Liver (tissue), 9 donors: Measurements from ENCODE around the gene LPO. TPM values are rescaled to one million over a fixed set of nuclear protein-coding genes. Genes with fewer than 3 reads are reported as not detected.

Experiments
- DNase-seq: peaks from one replicate; pipeline ENCODE4 v3.0.0-alpha.2; 2017; ENCODE audit warnings: low spot score
- H3K27ac ChIP-seq, 2 donors: one replicate each; pipeline ENCODE4 v1.7.0; 2013; ENCODE audit warnings: inconsistent platforms in 2 of 2, low read length in 2 of 2, control low read depth in 1 of 2, low read depth in 1 of 2, mild to moderate bottlenecking in 1 of 2
- H3K27me3 ChIP-seq, 4 donors: one replicate each; pipeline versions ENCODE4 v1.6.1 to v1.7.0; 2013; ENCODE audit warnings: low read length in 3 of 4, inconsistent platforms in 1 of 4, mild to moderate bottlenecking in 1 of 4, moderate library complexity in 1 of 4; ENCODE audit not compliant: control insufficient read depth in 4 of 4, insufficient read depth in 4 of 4
- H3K36me3 ChIP-seq, 4 donors: one replicate each; pipeline versions ENCODE4 v1.6.1 to v1.7.0; 2013; ENCODE audit warnings: low read length in 3 of 4, mild to moderate bottlenecking in 3 of 4, low read depth in 1 of 4, moderate library complexity in 1 of 4; ENCODE audit not compliant: control insufficient read depth in 4 of 4, insufficient read depth in 3 of 4
- H3K4me1 ChIP-seq, 4 donors: one replicate each; pipeline versions ENCODE4 v1.6.1 to v1.7.0; 2013; ENCODE audit warnings: low read length in 3 of 4, mild to moderate bottlenecking in 3 of 4, moderate library complexity in 1 of 4; ENCODE audit not compliant: control insufficient read depth in 4 of 4, insufficient read depth in 4 of 4
- H3K4me3 ChIP-seq, 3 donors: one replicate each; pipeline versions ENCODE4 v1.6.1 to v1.7.0; 2013; ENCODE audit warnings: low read length in 3 of 3, control low read depth in 1 of 3, low read depth in 1 of 3, mild to moderate bottlenecking in 1 of 3
- H3K9ac ChIP-seq, 2 donors: one replicate each; pipeline ENCODE4 v1.7.0; 2013; ENCODE audit warnings: low read length in 2 of 2, mild to moderate bottlenecking in 2 of 2, moderate library complexity in 2 of 2, control low read depth in 1 of 2, low read depth in 1 of 2
- H3K9me3 ChIP-seq, 4 donors: one replicate each; pipeline versions ENCODE4 v1.6.1 to v1.7.0; 2013; ENCODE audit warnings: low read length in 3 of 4; ENCODE audit not compliant: control insufficient read depth in 4 of 4
- ATF3 ChIP-seq: IDR thresholded peaks from 2 replicates; pipeline ENCODE4 v1.6.1; 2016; ENCODE audit warnings: antibody characterized with exemption
- CTCF ChIP-seq: fragments of 150-350 bp; IDR thresholded peaks from 2 replicates; pipeline ENCODE4 v1.5.1; 2017; ENCODE audit warnings: improper control_type of control experiment, low read depth, low read length; ENCODE audit not compliant: missing input control
- EGR1 ChIP-seq, 2 donors: IDR thresholded peaks; 2 replicates each; pipeline ENCODE4 v1.6.1; 2016 to 2018; ENCODE audit warnings: antibody characterized with exemption in 2 of 2, low read depth in 2 of 2
- FOXA1 ChIP-seq: IDR thresholded peaks from 2 replicates; pipeline ENCODE4 v1.6.1; 2016; ENCODE audit warnings: antibody characterized with exemption
- FOXA2 ChIP-seq: IDR thresholded peaks from 2 replicates; pipeline ENCODE4 v1.6.1; 2016; ENCODE audit warnings: antibody characterized with exemption
- GABPA ChIP-seq, 2 donors: IDR thresholded peaks in 1 of 2; conservative IDR thresholded peaks in 1 of 2; 2 replicates each; pipeline ENCODE4 v1.6.1; 2016; ENCODE audit warnings: antibody characterized with exemption in 2 of 2, mild to moderate bottlenecking in 1 of 2, moderate library complexity in 1 of 2
- HNF4A ChIP-seq, 2 donors: conservative IDR thresholded peaks; 2 replicates each; pipeline ENCODE4 v1.6.1; 2016; ENCODE audit warnings: antibody characterized with exemption in 2 of 2, mild to moderate bottlenecking in 2 of 2
- HNF4G ChIP-seq: IDR thresholded peaks from 2 replicates; pipeline ENCODE4 v1.6.1; 2016; ENCODE audit warnings: antibody characterized with exemption
- JUND ChIP-seq, 2 donors: IDR thresholded peaks; 2 replicates each; pipeline ENCODE4 v1.6.1; 2016; ENCODE audit warnings: antibody characterized with exemption in 2 of 2
- NR2F2 ChIP-seq: IDR thresholded peaks from 2 replicates; pipeline ENCODE4 v1.6.1; 2016; ENCODE audit warnings: antibody characterized with exemption
- RAD21 ChIP-seq, 2 donors: IDR thresholded peaks; 2 replicates each; pipeline ENCODE4 v1.6.1; 2016; ENCODE audit warnings: antibody characterized with exemption in 2 of 2, mild to moderate bottlenecking in 2 of 2
- RXRA ChIP-seq, 2 donors: IDR thresholded peaks; 2 replicates each; pipeline ENCODE4 v1.6.1; 2017 to 2018; ENCODE audit warnings: antibody characterized with exemption in 2 of 2, mild to moderate bottlenecking in 1 of 2
- SP1 ChIP-seq: IDR thresholded peaks from 2 replicates; pipeline ENCODE4 v1.6.1; 2018; ENCODE audit warnings: antibody characterized with exemption, mild to moderate bottlenecking
- TAF1 ChIP-seq: conservative IDR thresholded peaks from 2 replicates; pipeline ENCODE4 v1.6.1; 2016; ENCODE audit warnings: antibody characterized with exemption, mild to moderate bottlenecking
- YY1 ChIP-seq: IDR thresholded peaks from 2 replicates; pipeline ENCODE4 v1.6.1; 2016; ENCODE audit warnings: antibody characterized with exemption, mild to moderate bottlenecking
- ZBTB33 ChIP-seq: IDR thresholded peaks from 2 replicates; pipeline ENCODE4 v1.6.1; 2016; ENCODE audit warnings: antibody characterized with exemption
- WGBS: extraction: QIAGEN DNeasy Blood & Tissue Kit; methylation state at CpG from one replicate; pipeline ENCODE4 v1.1.7; 2013; 5-methylcytosine and 5-hydroxymethylcytosine counted together
- polyA plus RNA-seq, 2 donors: library from polyadenylated mRNA; stranded (reverse) in 1 of 2; unstranded in 1 of 2; fragments of 200-250 nt in 1 of 2; fragments of >200 nt in 1 of 2; fragmentation: Nextera tagmentation in 1 of 2; extraction: Ambion mirVana in 1 of 2; gene quantifications; one replicate each; pipeline versions ENCODE4 v1.2.1 to v1.2.3, GENCODE V29; 2013 to 2015
- total RNA-seq, 2 donors: library from RNA; depleted of rRNA; stranded (reverse); fragments of >200 nt; gene quantifications; one replicate each; pipeline ENCODE4 v1.2.3, GENCODE V29; 2014
- TF ChIP-seq, protein P1 (sequence below): IDR thresholded peaks from 2 replicates; pipeline ENCODE4 v1.6.1; 2016; ENCODE audit warnings: antibody characterized with exemption
- TF ChIP-seq, protein P2 (sequence below): IDR thresholded peaks from 2 replicates; pipeline ENCODE4 v1.6.1; 2016; ENCODE audit warnings: antibody characterized with exemption, mild to moderate bottlenecking
- donor health status: healthy.
- donor health status: healthy.
- donor health status: healthy.
- donor health status: healthy.
- donor health status: healthy.

LPO gene
- total and polyA plus RNA-seq, 4 donors = not detected

DNA sequence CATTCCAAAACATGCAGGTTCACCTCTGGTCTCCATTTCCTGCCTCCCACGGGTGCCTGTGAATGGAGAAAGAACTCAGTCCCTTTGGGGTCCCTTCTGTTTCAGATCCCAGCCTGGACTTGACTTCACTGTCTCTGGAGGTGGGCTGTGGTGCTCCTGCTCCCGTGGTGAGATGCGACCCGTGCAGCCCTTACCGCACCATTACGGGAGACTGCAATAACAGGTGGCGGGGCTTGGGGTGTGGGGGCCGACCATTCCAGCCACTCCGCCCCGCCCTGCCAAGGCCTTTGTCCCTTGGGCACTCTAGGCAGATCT lies 10.5 kb downstream of the LPO start:
- H3K27me3 ChIP-seq = peaks cover 0 to 4% (median 0%) of the 10 kb centered on the region in 4 donors
- H3K36me3 ChIP-seq = no peaks in the 10 kb centered on the region
- H3K9ac ChIP-seq = no peak overlapping the region
- no peak overlapping the region for H3K4me3 ChIP-seq
- H3K9me3 ChIP-seq = no peaks in the 10 kb centered on the region
- no peak for DNase-seq
- no peak for TF ChIP-seq SP1
- no peak for TF ChIP-seq RXRA (IDR thresholded peaks at IDR 0.05)
- TF ChIP-seq, protein P1, sequence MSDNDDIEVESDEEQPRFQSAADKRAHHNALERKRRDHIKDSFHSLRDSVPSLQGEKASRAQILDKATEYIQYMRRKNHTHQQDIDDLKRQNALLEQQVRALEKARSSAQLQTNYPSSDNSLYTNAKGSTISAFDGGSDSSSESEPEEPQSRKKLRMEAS = no peak
- no peak for TF ChIP-seq HNF4A (conservative IDR thresholded peaks at IDR 0.05)
- no peak for TF ChIP-seq YY1
- no peak for TF ChIP-seq HNF4G
- no peak for TF ChIP-seq CTCF
- TF ChIP-seq TAF1 = no peak
- no peak for TF ChIP-seq FOXA2
- TF ChIP-seq NR2F2 = no peak
- no peak for TF ChIP-seq ZBTB33
- TF ChIP-seq FOXA1 = no peak
- TF ChIP-seq, protein P2, sequence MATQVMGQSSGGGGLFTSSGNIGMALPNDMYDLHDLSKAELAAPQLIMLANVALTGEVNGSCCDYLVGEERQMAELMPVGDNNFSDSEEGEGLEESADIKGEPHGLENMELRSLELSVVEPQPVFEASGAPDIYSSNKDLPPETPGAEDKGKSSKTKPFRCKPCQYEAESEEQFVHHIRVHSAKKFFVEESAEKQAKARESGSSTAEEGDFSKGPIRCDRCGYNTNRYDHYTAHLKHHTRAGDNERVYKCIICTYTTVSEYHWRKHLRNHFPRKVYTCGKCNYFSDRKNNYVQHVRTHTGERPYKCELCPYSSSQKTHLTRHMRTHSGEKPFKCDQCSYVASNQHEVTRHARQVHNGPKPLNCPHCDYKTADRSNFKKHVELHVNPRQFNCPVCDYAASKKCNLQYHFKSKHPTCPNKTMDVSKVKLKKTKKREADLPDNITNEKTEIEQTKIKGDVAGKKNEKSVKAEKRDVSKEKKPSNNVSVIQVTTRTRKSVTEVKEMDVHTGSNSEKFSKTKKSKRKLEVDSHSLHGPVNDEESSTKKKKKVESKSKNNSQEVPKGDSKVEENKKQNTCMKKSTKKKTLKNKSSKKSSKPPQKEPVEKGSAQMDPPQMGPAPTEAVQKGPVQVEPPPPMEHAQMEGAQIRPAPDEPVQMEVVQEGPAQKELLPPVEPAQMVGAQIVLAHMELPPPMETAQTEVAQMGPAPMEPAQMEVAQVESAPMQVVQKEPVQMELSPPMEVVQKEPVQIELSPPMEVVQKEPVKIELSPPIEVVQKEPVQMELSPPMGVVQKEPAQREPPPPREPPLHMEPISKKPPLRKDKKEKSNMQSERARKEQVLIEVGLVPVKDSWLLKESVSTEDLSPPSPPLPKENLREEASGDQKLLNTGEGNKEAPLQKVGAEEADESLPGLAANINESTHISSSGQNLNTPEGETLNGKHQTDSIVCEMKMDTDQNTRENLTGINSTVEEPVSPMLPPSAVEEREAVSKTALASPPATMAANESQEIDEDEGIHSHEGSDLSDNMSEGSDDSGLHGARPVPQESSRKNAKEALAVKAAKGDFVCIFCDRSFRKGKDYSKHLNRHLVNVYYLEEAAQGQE = no peak
- TF ChIP-seq EGR1 (IDR thresholded peaks at IDR 0.05; ENCODE audit: low read depth in 2 of 2) = no peak
- TF ChIP-seq RAD21 (IDR thresholded peaks at IDR 0.05) = no peak
- TF ChIP-seq GABPA (IDR thresholded peaks at IDR 0.05 in 1 of 2, conservative IDR thresholded peaks at IDR 0.05 in 1 of 2) = no peak
- no peak for TF ChIP-seq JUND (IDR thresholded peaks at IDR 0.05)
- TF ChIP-seq ATF3 = no peak
- 24% methylated on average over 10 of the region's 10 CpGs for WGBS
- H3K4me1 ChIP-seq = peaks cover 0 to 19% (median 10%) of the 10 kb centered on the region in 4 donors
- no peak overlapping the region for H3K27ac ChIP-seq
